Brain microvascular endothelial cell (primary cell): ENCODE data around the gene RECQL5.

Source experiments
- DNase-seq: peaks from one replicate; pipeline ENCODE4 v3.0.0-alpha.2; 2020
- H3K27ac ChIP-seq: fragments of 250-450 bp; sonication (Bioruptor Pico); 2 replicates; pipeline ENCODE4 v1.5.1; 2020; ENCODE audit warnings: mild to moderate bottlenecking, moderate library complexity
- H3K27me3 ChIP-seq: fragments of 250-450 bp; sonication (Bioruptor Pico); replicated peaks from 2 replicates; pipeline ENCODE4 v1.5.1; 2020; ENCODE audit warnings: mild to moderate bottlenecking
- H3K36me3 ChIP-seq: fragments of 250-450 bp; sonication (Bioruptor Pico); replicated peaks from 2 replicates; pipeline ENCODE4 v1.5.1; 2020; ENCODE audit warnings: mild to moderate bottlenecking
- H3K4me3 ChIP-seq: 2 replicates; pipeline ENCODE4 v1.5.1; 2011; ENCODE audit warnings: low read depth, mild to moderate bottlenecking, control low read depth, low read length, moderate library complexity
- CTCF ChIP-seq: IDR thresholded peaks from 2 replicates; pipeline ENCODE4 v1.5.1; 2011; ENCODE audit warnings: low read depth, mild to moderate bottlenecking, moderate library complexity, low read length, control low read depth, inconsistent platforms; ENCODE audit errors: missing control alignments
- in situ Hi-C: cut with HindIII; loops from 2 replicates; pipeline ENCODE4 v1.10.0; 2017; ENCODE audit warnings: low sequenced_read_pairs, low pct_ligation_motif_present

RECQL5 gene

GRCh38 chr17:75624714-75625345 lies 42.1 kb downstream of the RECQL5 start:
- Histone ChIP-seq H3K27ac (no peak overlapping the region), H3K27me3 (no peaks in the 10 kb centered on the region), H3K4me3 (no peak overlapping the region), H3K36me3 (no peaks in the 10 kb centered on the region)
- no peak for DNase-seq
- no peak for TF ChIP-seq CTCF
- in situ Hi-C loops = no loop called here

- in situ Hi-C loops = no loop called here
- no peak for TF ChIP-seq CTCF
Observed at GRCh38 chr17:75624021-75624420, 42.9 kb downstream of the RECQL5 start.

GRCh38 chr17:75623386-75623785 lies 43.6 kb downstream of the RECQL5 start:
- Histone ChIP-seq H3K36me3 (no peaks in the 10 kb centered on the region), H3K27me3 (no peaks in the 10 kb centered on the region), H3K4me3 (no peak overlapping the region), H3K27ac (no peak overlapping the region)
- no peak for TF ChIP-seq CTCF
- peak; percentile 14 for DNase-seq
- in situ Hi-C loops = no loop called here

More at GRCh38 chr17:75624021-75624420, 42.9 kb downstream of the RECQL5 start:
- DNase-seq = no peak
- Histone ChIP-seq H3K4me3 (no peak overlapping the region), H3K27ac (no peak overlapping the region), H3K27me3 (no peaks in the 10 kb centered on the region), H3K36me3 (no peaks in the 10 kb centered on the region)

- in situ Hi-C loops = no loop called here
- Histone ChIP-seq H3K27ac (no peak overlapping the region), H3K36me3 (no peaks in the 10 kb centered on the region), H3K4me3 (no peak overlapping the region), H3K27me3 (no peaks in the 10 kb centered on the region)
- no peak for DNase-seq
- no peak for TF ChIP-seq CTCF
Observed at GRCh38 chr17:75622771-75623273, 44.1 kb downstream of the RECQL5 start.

GRCh38 chr17:75622076-75622475 lies 44.9 kb downstream of the RECQL5 start:
- DNase-seq = no peak
- Histone ChIP-seq H3K36me3 (no peaks in the 10 kb centered on the region), H3K4me3 (no peak overlapping the region), H3K27me3 (no peaks in the 10 kb centered on the region), H3K27ac (no peak overlapping the region)
- in situ Hi-C loops = no loop called here
- no peak for TF ChIP-seq CTCF

GRCh38 chr17:75621489-75621888 lies 45.5 kb downstream of the RECQL5 start:
- DNase-seq = no peak
- H3K36me3 ChIP-seq = no peaks in the 10 kb centered on the region
- in situ Hi-C loops = no loop called here
- H3K27me3 ChIP-seq = no peaks in the 10 kb centered on the region
- TF ChIP-seq CTCF = no peak
- H3K27ac ChIP-seq = no peak overlapping the region
- no peak overlapping the region for H3K4me3 ChIP-seq
